Endothelial cell of umbilical vein (primary cell): ENCODE measurements around the gene ARHGEF16. TPM values are rescaled to one million over a fixed set of nuclear protein-coding genes. Genes with fewer than 3 reads are reported as not detected.

Experiments used
- BruUV-seq: library from RNA; stranded (reverse); fragments of 400-500 nt; replicated peaks from 2 replicates; lab custom pipeline; 2021; lab: Mats Ljungman, UMichigan
- CTCF ChIA-PET: fragments of 300-600, 350-600 bp; sonication (Branson Sonifier 250); formaldehyde crosslinking; loops from one replicate; lab custom pipeline; 2021; ENCODE audit warnings: antibody characterized with exemption, inconsistent platforms; lab: Charles Lee
- POLR2A ChIA-PET: fragments of 300-600, 350-600 bp; sonication (Branson Sonifier 250); formaldehyde crosslinking; loops from one replicate; lab custom pipeline; 2021; ENCODE audit warnings: antibody characterized with exemption, inconsistent platforms; lab: Charles Lee
- DNase-seq: peaks from one replicate; pipeline ENCODE4 v3.0.0-alpha.2; 2011; ENCODE audit warnings: low read depth, low spot score
- FAIRE-seq: peaks from 2 replicates; lab custom pipeline; 2011; peaks lifted over from hg19 to GRCh38; lab: Jason Lieb, UNC
- H2AFZ ChIP-seq: 2 replicates; pipeline ENCODE4 v1.6.0; 2012; ENCODE audit warnings: low read depth, low read length, control low read depth, inconsistent platforms
- H3K27ac ChIP-seq: 2 replicates; pipeline ENCODE4 v1.5.1; 2011; ENCODE audit warnings: low read depth, mild to moderate bottlenecking, control low read depth, low read length, moderate library complexity; ENCODE audit not compliant: insufficient read depth
- H3K27me3 ChIP-seq, 2 experiments: 2 replicates each; pipeline versions ENCODE4 v1.6.0 to v1.6.1; 2011; ENCODE audit warnings: low read length in 2 of 2, mixed read lengths in 1 of 2; ENCODE audit not compliant: control insufficient read depth in 2 of 2, insufficient read depth in 2 of 2
- H3K36me3 ChIP-seq, 2 experiments: 2 replicates in 1 of 2; 3 replicates in 1 of 2; pipeline ENCODE4 v1.5.1; 2011; ENCODE audit warnings: low read length in 2 of 2, mild to moderate bottlenecking in 1 of 2, moderate library complexity in 1 of 2; ENCODE audit not compliant: control insufficient read depth in 2 of 2, insufficient read depth in 2 of 2; ENCODE audit errors: extremely low read depth in 1 of 2
- H3K4me1 ChIP-seq: 3 replicates; pipeline ENCODE4 v1.5.1; 2011; ENCODE audit warnings: mild to moderate bottlenecking, low read length; ENCODE audit not compliant: control insufficient read depth, insufficient read depth; ENCODE audit errors: extremely low read depth
- H3K4me2 ChIP-seq: 2 replicates; pipeline ENCODE4 v1.6.1; 2011; ENCODE audit warnings: low read length, control low read depth, mixed read lengths; ENCODE audit not compliant: insufficient read depth
- H3K4me3 ChIP-seq, 3 experiments: fragments of 200-600 bp in 1 of 3; sonication (generic), shearing (Covaris generic) in 1 of 3; replicated peaks in 1 of 3; 2 replicates each; pipeline ENCODE4 v1.5.1; 2011 to 2016; ENCODE audit warnings: control low read depth in 3 of 3, low read length in 3 of 3, mild to moderate bottlenecking in 2 of 3, inconsistent platforms in 1 of 3, low read depth in 1 of 3, moderate library complexity in 1 of 3; ENCODE audit not compliant: insufficient read depth in 1 of 3
- H3K79me2 ChIP-seq: 2 replicates; pipeline ENCODE4 v1.6.0; 2012; ENCODE audit warnings: low read length, inconsistent platforms; ENCODE audit not compliant: control insufficient read depth, insufficient read depth
- H3K9ac ChIP-seq: replicated peaks from 2 replicates; pipeline ENCODE3; 2011; ENCODE audit warnings: low read length, control low read depth; ENCODE audit not compliant: insufficient read depth; ENCODE audit errors: extremely low read depth
- H3K9me1 ChIP-seq: replicated peaks from 3 replicates; pipeline ENCODE4 v1.6.0; 2011; ENCODE audit warnings: mild to moderate bottlenecking, low read length; ENCODE audit not compliant: control insufficient read depth, insufficient read depth; ENCODE audit errors: extremely low read depth
- H3K9me3 ChIP-seq: replicated peaks from 2 replicates; pipeline ENCODE4 v1.5.1; 2012; ENCODE audit warnings: low read length, inconsistent platforms; ENCODE audit not compliant: control insufficient read depth, insufficient read depth
- H4K20me1 ChIP-seq: replicated peaks from 2 replicates; pipeline ENCODE3; 2011; ENCODE audit warnings: mild to moderate bottlenecking, low read length; ENCODE audit not compliant: control insufficient read depth, insufficient read depth; ENCODE audit errors: extremely low read depth
- CTCF ChIP-seq, 2 donors: IDR thresholded peaks; 1 replicate in 1 of 2; 2 replicates in 1 of 2; pipeline ENCODE4 v1.5.1; 2011; ENCODE audit warnings: low read length in 2 of 2, mild to moderate bottlenecking in 2 of 2, moderate library complexity in 2 of 2, control low read depth in 1 of 2, inconsistent platforms in 1 of 2, low read depth in 1 of 2; ENCODE audit not compliant: insufficient read depth in 1 of 2; ENCODE audit errors: extremely low read depth in 1 of 2
- EZH2 ChIP-seq: IDR thresholded peaks from 2 replicates; pipeline ENCODE4 v1.6.1; 2012; ENCODE audit warnings: borderline replicate concordance, low read depth, mild to moderate bottlenecking, moderate library complexity, low read length, inconsistent platforms; ENCODE audit not compliant: severe bottlenecking
- FOS ChIP-seq: IDR thresholded peaks from 2 replicates; pipeline ENCODE4 v1.6.1; 2011; ENCODE audit warnings: mild to moderate bottlenecking, low read length, moderate library complexity, borderline replicate concordance; ENCODE audit not compliant: insufficient read depth
- GATA2 ChIP-seq: IDR thresholded peaks from 2 replicates; pipeline ENCODE4 v1.7.0; 2011; ENCODE audit warnings: low read depth, mild to moderate bottlenecking, moderate library complexity, mixed read lengths, low read length; ENCODE audit not compliant: insufficient read length, insufficient read depth
- JUN ChIP-seq: IDR thresholded peaks from 2 replicates; pipeline ENCODE4 v1.6.1; 2011; ENCODE audit warnings: borderline replicate concordance, low read depth; ENCODE audit not compliant: insufficient read length, insufficient read depth
- MAX ChIP-seq: IDR thresholded peaks from 2 replicates; pipeline ENCODE4 v1.6.1; 2011; ENCODE audit not compliant: insufficient read depth, insufficient read length
- MYC ChIP-seq: IDR thresholded peaks from one replicate; pipeline ENCODE4 v1.6.1; 2011; ENCODE audit warnings: mild to moderate bottlenecking, low read depth, low read length
- POLR2A ChIP-seq: IDR thresholded peaks from 2 replicates; pipeline ENCODE4 v1.6.1; 2012; ENCODE audit warnings: low read depth, mild to moderate bottlenecking, control low read depth, low read length
- POLR2AphosphoS5 ChIP-seq: IDR thresholded peaks from 2 replicates; pipeline ENCODE4 v1.6.1; 2012; ENCODE audit warnings: low read depth, mild to moderate bottlenecking, control low read depth, low read length, moderate library complexity; ENCODE audit not compliant: insufficient read depth
- dilution Hi-C: fragments of 300-500 bp; cut with MboI; formaldehyde crosslinking; loops from one replicate; pipeline ENCODE4 v1.15.0; 2019; ENCODE audit warnings: low sequenced_read_pairs; ENCODE audit not compliant: extremely low pct_ligation_motif_present
- intact Hi-C: fragments of 100-400 bp; cut with micrococcal nuclease; formaldehyde crosslinking; loops from one replicate; pipeline ENCODE4 v1.10.0; 2022
- polyA plus RNA-seq, 4 experiments: library from polyadenylated mRNA; depleted of rRNA in 3 of 4; stranded (reverse) in 3 of 4; unstranded in 1 of 4; fragments of >200 nt; gene quantifications; 2 replicates each; pipeline versions ENCODE4 v1.2.1 to v1.2.3, GENCODE V29; 2011 to 2012; ENCODE audit warnings: missing spikeins in 1 of 4
- total RNA-seq: library from RNA; stranded (reverse); gene quantifications from 2 replicates; pipeline ENCODE4 v1.2.3, GENCODE V29; 2021

ARHGEF16 gene
- total and polyA plus RNA-seq, 2 donors (not counting 3 experiments of a cell fraction or from before 2014, with no cell fraction given): 0.52 to 1.3 TPM

- BruUV-seq: no TSS peak
- Histone ChIP-seq H3K27ac (no peak overlapping the region), H3K4me3 (no peak overlapping the region), H3K9me3 (no peaks in the 10 kb centered on the region), H3K79me2 (no peaks in the 10 kb centered on the region), H3K9me1 (no peaks in the 10 kb centered on the region), H3K27me3 (no peaks in the 10 kb centered on the region), H3K4me1 (no peaks in the 10 kb centered on the region), H3K9ac (no peak overlapping the region), H4K20me1 (no peaks in the 10 kb centered on the region), H3K4me2 (no peak overlapping the region), H2AFZ (no peak overlapping the region), H3K36me3 (no peaks in the 10 kb centered on the region)
- CTCF ChIA-PET: interaction anchor here (1.0 kb wide), 1 partner anchor 10 kb away, joined by 3 read pairs; no protein-coding TSS in a partner anchor
- DNase-seq (no peak), FAIRE-seq (no peak)
- POLR2A ChIA-PET: no interaction called here
- TF ChIP-seq GATA2 (no peak), MAX (no peak), POLR2AphosphoS5 (no peak), JUN (no peak), FOS (no peak), EZH2 (no peak), POLR2A (no peak), MYC (no peak), CTCF (IDR thresholded peaks at IDR 0.05; ENCODE audit: extremely low read depth in 1 of 2, insufficient read depth in 1 of 2, low read depth in 1 of 2, low read length in 2 of 2) (no peak)
- dilution Hi-C loops (no loop called here), intact Hi-C loops (no loop called here)
These were observed 6.9 kb downstream of the ARHGEF16 start for GRCh38 chr1:3461238-3461933.
